Left ventricle myocardium inferior (tissue), 1 donor: ENCODE data around the gene MN1. TPM values are rescaled to one million over a fixed set of nuclear protein-coding genes. Genes with fewer than 3 reads are reported as not detected.

Source experiments
- DNase-seq: peaks from one replicate; pipeline ENCODE4 v3.0.0-alpha.2; 2020
- H3K27ac ChIP-seq: fragments of 200-600 bp; replicated peaks from 2 replicates; pipeline ENCODE4 v1.8.0; 2021
- H3K27me3 ChIP-seq: fragments of 200-600 bp; 2 replicates; pipeline ENCODE4 v1.8.0; 2021; ENCODE audit warnings: low read depth
- H3K36me3 ChIP-seq: fragments of 200-600 bp; 2 replicates; pipeline ENCODE4 v1.8.0; 2021
- H3K4me1 ChIP-seq: fragments of 200-600 bp; 2 replicates; pipeline ENCODE4 v1.8.0; 2021
- H3K4me3 ChIP-seq: fragments of 200-600 bp; 2 replicates; pipeline ENCODE4 v1.8.0; 2021; ENCODE audit warnings: mild to moderate bottlenecking, moderate library complexity
- H3K9me3 ChIP-seq: fragments of 200-600 bp; replicated peaks from 2 replicates; pipeline ENCODE4 v1.8.0; 2021
- CTCF ChIP-seq: fragments of 200-600 bp; IDR thresholded peaks from 2 replicates; pipeline ENCODE4 v1.8.0; 2021; ENCODE audit warnings: antibody characterized with exemption, mild to moderate bottlenecking, borderline replicate concordance
- intact Hi-C: fragments of 100-400 bp; cut with micrococcal nuclease; formaldehyde crosslinking; loops from one replicate; pipeline ENCODE4 v1.11.0; 2022
- total RNA-seq: library from RNA; stranded (reverse); fragmentation: NEBNext Ultra II Directional; extraction: Animal tissue kit (Norgen Biotek cat#: 25700); gene quantifications from one replicate; pipeline ENCODE4 v1.2.1, GENCODE V29; 2021
- donor health status: DM: no; HTN: yes; CAD: no; lungs with severe emphysema.

MN1 gene
- total RNA-seq, 1 donor from 2014 or later, result 7.7 TPM

- no peak for TF ChIP-seq CTCF
- Histone ChIP-seq H3K27ac (no peak overlapping the region), H3K36me3 (peaks cover 4% of the 10 kb centered on the region), H3K4me1 (no peaks in the 10 kb centered on the region), H3K9me3 (peaks cover 5% of the 10 kb centered on the region), H3K27me3 (no peaks in the 10 kb centered on the region), H3K4me3 (no peak overlapping the region)
- DNase-seq, result no peak
- intact Hi-C loops, result no loop called here
These were observed 33.0 kb upstream of the MN1 start for GRCh38 chr22:27834364-27835185.

GRCh38 chr22:27833803-27834202, 32.2 kb upstream of the MN1 start:
- no peak for DNase-seq
- H3K4me1 ChIP-seq, result no peaks in the 10 kb centered on the region
- intact Hi-C loops, result no loop called here
- no peak overlapping the region for H3K27ac ChIP-seq
- peaks cover 5% of the 10 kb centered on the region for H3K9me3 ChIP-seq
- no peak overlapping the region for H3K4me3 ChIP-seq
- peaks cover 4% of the 10 kb centered on the region for H3K36me3 ChIP-seq
- H3K27me3 ChIP-seq, result no peaks in the 10 kb centered on the region
- TF ChIP-seq CTCF, result no peak

- peaks cover under 1% of the 10 kb centered on the region for H3K9me3 ChIP-seq
- no peaks in the 10 kb centered on the region for H3K4me1 ChIP-seq
- no peaks in the 10 kb centered on the region for H3K27me3 ChIP-seq
- no peak overlapping the region for H3K4me3 ChIP-seq
- intact Hi-C loops, result no loop called here
- TF ChIP-seq CTCF, result no peak
- peaks cover 4% of the 10 kb centered on the region for H3K36me3 ChIP-seq
- no peak overlapping the region for H3K27ac ChIP-seq
- DNase-seq, result no peak
These were observed 31.1 kb upstream of the MN1 start for GRCh38 chr22:27832606-27833005.

GRCh38 chr22:27829620-27830019, 28.1 kb upstream of the MN1 start:
- Histone ChIP-seq H3K36me3 (no peaks in the 10 kb centered on the region), H3K9me3 (no peaks in the 10 kb centered on the region), H3K4me1 (no peaks in the 10 kb centered on the region), H3K27me3 (no peaks in the 10 kb centered on the region), H3K4me3 (no peak overlapping the region), H3K27ac (no peak overlapping the region)
- TF ChIP-seq CTCF, result no peak
- intact Hi-C loops, result no loop called here
- no peak for DNase-seq

- no peaks in the 10 kb centered on the region for H3K9me3 ChIP-seq
- no peak for TF ChIP-seq CTCF
- peak overlapping the region; percentile 64 for H3K27ac ChIP-seq
- H3K36me3 ChIP-seq, result no peaks in the 10 kb centered on the region
- H3K4me1 ChIP-seq, result no peaks in the 10 kb centered on the region
- H3K27me3 ChIP-seq, result no peaks in the 10 kb centered on the region
- no peak overlapping the region for H3K4me3 ChIP-seq
- no peak for DNase-seq
- intact Hi-C loops, result no loop called here
These were observed 26.3 kb upstream of the MN1 start for GRCh38 chr22:27827604-27828587.
